M059J (cell line): ENCODE data around the gene ANAPC15. TPM values are rescaled to one million over a fixed set of nuclear protein-coding genes. Genes with fewer than 3 reads are reported as not detected.

ENCODE experiments used
- total RNA-seq: library from RNA; depleted of rRNA; stranded (reverse); fragments of >200 nt; shearing (Covaris generic); gene quantifications from 2 replicates; pipeline ENCODE4 v1.2.3, GENCODE V29; 2014; rRNA removed

Gene ANAPC15
- total RNA-seq, 1 experiment from 2014 or later, result 40.1 TPM

Other genes with a start within 250 kb of the ANAPC15 start
- not detected in 2 replicates for gene DEFB131B, start 234.2 kb downstream of the ANAPC15 start, total RNA-seq
- 2.8 and 10.8 TPM in 2 replicates for gene XNDC1N, start 184.1 kb downstream of the ANAPC15 start, total RNA-seq
- gene RNF121, start 183.6 kb downstream of the ANAPC15 start, total RNA-seq, result 30.8 and 33.4 TPM in 2 replicates
- 2.2 and 2.6 TPM in 2 replicates for gene IL18BP, start 113.8 kb downstream of the ANAPC15 start, total RNA-seq
- gene NUMA1, start 32.2 kb downstream of the ANAPC15 start, total RNA-seq, result 126 and 138 TPM in 2 replicates
- gene LRRC51, start 31.8 kb downstream of the ANAPC15 start, total RNA-seq, result 4.8 and 5.2 TPM in 2 replicates
- gene LAMTOR1, start 9.4 kb downstream of the ANAPC15 start, total RNA-seq, result 114 TPM in 2 replicates
- gene TOMT, start 6.8 kb downstream of the ANAPC15 start, total RNA-seq, result not detected in 2 replicates
- gene FOLR3, start 23.0 kb upstream of the ANAPC15 start, total RNA-seq, result 0.17 and 1.4 TPM in 2 replicates
- 1.4 and 2.8 TPM in 2 replicates for gene FOLR1, start 79.4 kb upstream of the ANAPC15 start, total RNA-seq
- not detected in 2 replicates for gene FOLR2, start 104.1 kb upstream of the ANAPC15 start, total RNA-seq
- 31.8 and 55.5 TPM in 2 replicates for gene INPPL1, start 112.1 kb upstream of the ANAPC15 start, total RNA-seq
- gene PHOX2A, start 131.5 kb upstream of the ANAPC15 start, total RNA-seq, result not detected in 2 replicates